GM18868 (cell line): Measurements from ENCODE around the gene PLAC1.

Experiments used
- ATAC-seq: cut with Tn5 transposase; IDR thresholded peaks from one replicate; pipeline ENCODE4 v1.9.1; 2021; ENCODE audit warnings: mild to moderate bottlenecking, moderate library complexity; ENCODE audit not compliant: unreplicated experiment

PLAC1 gene

GRCh38 chrX:134545510-134545909 is 112.8 kb downstream of the PLAC1 start:
- ATAC-seq, result no peak

GRCh38 chrX:134544513-134545151 is 113.6 kb downstream of the PLAC1 start:
- ATAC-seq, result no peak

- ATAC-seq, result no peak
Observed at GRCh38 chrX:134544135-134544512, 114.1 kb downstream of the PLAC1 start.

DNA sequence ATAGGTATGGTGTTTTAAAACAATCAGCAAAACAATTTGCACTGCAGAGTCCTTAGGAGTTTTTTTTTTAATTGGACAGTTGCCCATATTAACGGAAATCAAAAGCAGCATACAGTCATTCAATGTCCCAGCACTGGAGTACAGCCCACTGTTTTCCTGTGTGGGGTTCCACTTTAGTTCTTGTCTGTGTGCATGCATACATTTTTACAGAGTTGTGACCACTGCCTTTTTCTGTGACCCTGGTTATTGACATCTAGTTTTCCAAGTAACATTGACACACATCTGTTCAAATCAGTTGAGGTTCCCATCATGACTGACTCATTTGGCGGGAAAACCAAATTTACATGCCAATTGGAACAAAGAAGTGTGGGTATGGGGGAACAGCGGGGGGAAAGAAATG is 115.0 kb downstream of the PLAC1 start:
- no peak for ATAC-seq

- ATAC-seq, result peak; percentile 87
Observed at GRCh38 chrX:134542485-134542884, 115.8 kb downstream of the PLAC1 start.

DNA sequence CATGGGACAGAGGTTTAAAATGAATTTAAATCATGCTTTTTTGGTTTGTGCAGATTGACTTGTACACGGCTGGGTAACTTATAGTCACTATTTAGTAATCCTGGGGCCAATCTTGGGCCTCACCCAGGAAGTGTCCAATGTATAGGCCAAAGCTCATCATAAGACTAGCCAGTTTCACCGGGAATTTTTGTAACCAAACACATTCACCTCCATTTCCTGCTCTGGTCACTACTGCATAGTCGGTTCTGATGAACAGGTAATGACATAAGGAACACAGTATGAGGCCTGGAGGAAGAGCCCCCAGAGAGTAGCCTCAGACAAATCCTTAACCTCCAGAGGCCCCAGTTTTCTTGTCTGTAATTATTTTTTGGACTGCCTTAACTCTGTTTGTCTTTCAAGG is 116.4 kb downstream of the PLAC1 start:
- ATAC-seq, result no peak

DNA sequence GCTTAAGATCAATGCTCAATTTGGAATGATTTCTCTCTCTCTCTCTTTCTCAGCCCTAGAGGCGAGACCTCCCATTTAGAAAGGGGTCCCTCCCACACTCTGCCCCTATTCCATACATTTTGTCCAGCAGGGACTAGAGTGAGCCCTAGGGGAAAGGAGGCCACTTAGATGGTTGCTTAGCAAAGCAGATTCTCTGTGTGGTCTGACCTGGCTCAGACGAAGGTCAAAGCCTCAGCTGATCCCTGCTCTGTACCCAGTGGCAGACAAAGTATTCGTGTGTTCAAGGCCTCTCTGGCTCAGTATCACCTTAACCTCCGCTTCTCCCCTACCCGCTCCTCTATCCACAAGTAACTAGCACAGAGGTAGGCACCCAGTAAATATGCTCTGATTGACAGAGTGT is 120.0 kb downstream of the PLAC1 start:
- ATAC-seq, result no peak

- ATAC-seq, result no peak
Observed at GRCh38 chrX:134537179-134537955, 120.9 kb downstream of the PLAC1 start.

DNA sequence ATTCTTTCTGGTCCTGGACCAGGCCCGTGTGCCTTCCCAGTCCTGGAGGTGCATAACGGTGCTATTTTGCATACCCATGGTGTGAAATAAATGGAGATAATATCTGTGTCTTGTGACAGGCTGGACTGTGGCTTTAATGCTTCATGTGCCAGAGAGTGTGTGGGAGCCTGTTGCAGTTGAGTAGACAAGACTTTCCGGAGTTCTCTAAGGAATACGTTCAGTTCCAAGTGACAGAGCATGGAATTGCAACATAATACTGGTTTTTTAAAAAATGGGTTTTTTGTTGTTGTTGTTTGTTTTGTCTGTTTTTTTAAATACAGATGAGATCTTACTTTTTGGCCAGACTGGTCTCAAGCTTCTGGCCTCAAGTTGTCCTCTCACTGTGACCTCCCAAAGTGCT is 124.3 kb downstream of the PLAC1 start:
- no peak for ATAC-seq

DNA sequence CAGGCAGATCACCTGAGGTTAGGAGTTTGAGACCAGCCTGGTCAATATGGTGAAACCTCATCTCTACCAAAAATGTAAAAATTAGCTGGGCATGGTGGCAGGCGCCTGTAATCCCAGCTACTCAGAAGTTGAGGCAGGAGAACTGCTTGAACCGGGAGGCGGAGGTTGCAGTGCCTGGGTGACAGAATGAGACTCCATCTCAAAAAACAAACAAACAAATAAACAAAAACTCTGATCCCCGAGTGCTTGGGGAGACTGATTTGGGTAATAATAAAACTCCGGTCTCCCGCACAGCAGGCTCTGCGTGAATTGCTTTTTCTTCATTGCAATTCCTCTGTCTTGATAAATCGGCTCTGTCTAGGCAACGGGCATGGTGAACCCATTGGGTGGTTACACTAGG is 124.9 kb downstream of the PLAC1 start:
- ATAC-seq, result no peak

DNA sequence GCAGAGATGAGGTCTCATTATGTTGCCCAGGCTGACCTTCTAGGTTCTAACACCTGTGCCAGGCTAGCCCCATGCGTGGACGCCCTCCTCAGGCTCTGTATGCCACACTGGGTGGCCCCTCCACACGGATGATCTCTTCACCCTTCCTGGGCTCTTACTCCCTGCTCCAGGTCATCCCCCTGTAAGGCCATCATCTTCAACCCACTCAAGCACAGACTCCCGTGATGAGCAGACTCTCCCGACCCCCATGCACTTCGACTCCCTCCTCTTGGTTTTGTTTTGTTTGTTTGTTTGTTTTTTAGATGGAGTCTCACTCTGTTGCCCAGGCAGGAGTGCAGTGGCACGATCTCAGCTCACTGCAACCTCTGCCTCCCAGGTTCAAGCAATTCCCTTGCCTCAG is 127.4 kb downstream of the PLAC1 start:
- ATAC-seq, result no peak

DNA sequence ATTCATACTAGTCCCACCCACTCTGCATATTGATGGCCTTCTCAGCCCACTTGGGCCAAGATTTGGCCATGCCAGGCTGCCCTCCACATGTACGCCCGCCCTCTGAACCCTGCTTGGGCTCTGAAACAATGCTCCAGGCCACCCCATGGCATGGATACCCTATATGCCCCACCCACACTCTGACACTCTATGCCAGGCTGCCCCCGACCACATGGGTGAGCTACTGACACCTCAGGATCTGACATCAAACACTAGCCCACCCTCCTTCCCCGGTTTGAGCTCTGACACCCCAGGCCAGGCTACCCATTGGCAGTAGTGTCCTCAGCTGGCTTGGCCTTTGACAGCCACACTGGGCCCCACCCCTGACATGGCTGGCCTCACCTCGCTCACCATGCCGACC is 128.8 kb downstream of the PLAC1 start:
- peak; percentile 18 for ATAC-seq

DNA sequence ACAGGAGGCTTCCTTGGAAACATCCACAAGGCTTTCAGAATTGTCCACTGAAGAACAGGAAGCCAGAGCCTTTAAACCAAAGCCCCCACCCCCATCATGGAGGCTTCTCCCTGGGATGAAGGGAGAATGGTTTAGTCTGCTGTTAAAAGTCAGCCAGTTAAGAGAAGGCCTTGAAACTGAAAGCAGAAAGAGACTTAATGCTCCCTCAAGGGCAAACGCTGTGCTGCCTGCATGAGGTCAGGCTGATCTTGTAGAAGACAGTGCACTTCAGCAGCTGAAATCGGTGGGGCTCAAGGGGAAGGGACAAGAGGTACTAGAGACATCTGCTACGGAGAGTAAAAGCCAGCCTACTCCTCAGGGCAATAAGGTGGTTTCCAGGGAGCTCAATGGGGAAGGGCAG is 129.3 kb downstream of the PLAC1 start:
- ATAC-seq, result peak; percentile 76

DNA sequence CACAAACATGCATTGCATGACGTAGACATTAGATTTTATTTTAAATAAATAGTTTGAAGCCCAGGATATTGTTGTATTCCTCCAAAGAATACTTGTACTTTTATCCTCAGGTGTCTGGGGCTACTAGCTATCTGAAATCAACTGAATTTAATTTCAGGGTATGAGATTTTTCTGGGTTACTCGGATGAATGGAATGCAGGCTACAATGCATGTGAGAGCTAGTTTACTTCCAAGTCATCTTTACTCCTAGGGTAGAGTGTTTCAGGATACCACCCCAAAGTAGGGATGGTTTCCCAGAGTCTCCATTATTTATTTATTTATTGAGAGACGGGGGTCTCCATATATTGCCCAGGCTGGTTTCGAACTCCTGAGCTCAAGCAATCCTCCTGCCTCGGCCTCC is 131.9 kb downstream of the PLAC1 start:
- ATAC-seq, result no peak

- ATAC-seq, result no peak
Observed at GRCh38 chrX:134525086-134525792, 133.0 kb downstream of the PLAC1 start.

DNA sequence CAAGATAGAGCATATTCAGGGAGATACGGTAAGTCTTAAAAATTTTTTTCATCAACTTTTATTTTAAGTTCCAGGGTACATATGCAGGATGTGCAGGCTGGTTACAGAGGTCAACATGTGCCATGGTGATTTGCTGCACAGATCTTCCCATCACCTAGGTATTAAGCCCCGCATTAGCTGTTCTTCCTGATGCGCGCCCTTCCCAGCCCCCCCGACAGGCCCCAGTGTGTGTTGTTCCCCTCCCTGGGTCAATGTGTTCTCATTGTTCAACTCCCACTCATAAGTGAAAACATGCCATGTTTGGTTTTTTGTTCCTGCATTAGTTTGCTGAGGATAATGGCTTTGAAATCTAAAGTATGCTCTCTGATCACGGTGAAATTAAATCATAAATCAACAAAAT is 134.1 kb downstream of the PLAC1 start:
- ATAC-seq, result no peak

DNA sequence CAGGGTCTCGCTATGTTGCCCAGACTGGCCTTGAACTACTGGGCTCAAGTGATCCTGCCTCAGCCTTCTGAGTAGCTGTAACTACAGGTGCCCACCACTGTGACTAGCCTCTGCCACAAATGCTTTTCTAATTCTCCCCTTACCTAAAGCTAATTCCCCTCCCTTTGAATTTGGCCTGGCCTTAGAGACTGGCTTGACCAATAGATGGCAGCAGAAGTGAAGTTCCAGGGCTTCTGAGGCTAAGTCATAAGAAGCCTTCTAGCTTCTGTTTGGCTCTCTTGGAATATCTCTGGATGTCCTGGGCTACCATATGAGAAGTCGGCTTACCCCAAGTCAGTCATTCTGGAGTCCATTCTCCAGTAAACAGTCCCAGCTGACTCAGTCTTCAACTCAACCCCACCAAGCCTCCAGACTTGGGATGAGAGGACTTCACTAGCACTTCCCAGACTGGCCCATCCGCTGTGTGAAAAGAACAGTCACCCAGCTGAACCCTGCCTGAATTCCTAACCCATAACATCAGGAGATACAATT is 137.3 kb downstream of the PLAC1 start:
- peak; percentile 66 for ATAC-seq
